ENCODE measurements around the gene LAD1.

The LAD1 gene

DNA sequence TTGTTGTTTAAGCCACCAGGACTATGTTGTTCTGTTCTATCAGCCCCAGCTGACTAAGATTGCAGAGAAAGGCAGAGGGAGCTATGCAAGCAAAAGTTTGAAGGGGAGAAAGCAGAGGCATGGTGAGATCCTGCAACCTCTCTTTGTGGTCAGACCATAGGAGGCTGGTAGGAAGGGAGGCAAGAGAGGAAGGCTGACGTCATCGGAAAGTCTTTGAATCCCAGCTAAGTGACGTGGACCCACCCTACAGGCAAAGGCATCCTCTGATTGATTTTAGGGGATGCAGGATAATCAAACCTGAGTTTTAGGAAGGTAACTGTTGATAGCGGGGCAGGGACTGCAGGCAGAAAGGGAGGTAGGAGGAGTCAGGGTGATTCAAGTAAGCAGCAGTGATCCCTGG lies 45.7 kb upstream of the LAD1 start:
- H3K9ac ChIP-seq (ENCODE audit: low read length): no peak overlapping the region
- H2AFZ ChIP-seq (ENCODE audit: low read length): no peak overlapping the region
- H3K27me3 ChIP-seq (ENCODE audit: insufficient read depth, low read length): no peaks in the 10 kb centered on the region
- H3K9me3 ChIP-seq (ENCODE audit: low read length): peaks cover 7% of the 10 kb centered on the region
- no peaks in the 10 kb centered on the region for H3F3A ChIP-seq (ENCODE audit: insufficient read depth, low read length)
- TF ChIP-seq EZH2 (IDR thresholded peaks at IDR 0.05; ENCODE audit: borderline replicate concordance, low read length) (no peak), CTCF (IDR thresholded peaks at IDR 0.05; ENCODE audit: low read length) (no peak)
- H3K79me2 ChIP-seq (ENCODE audit: insufficient read depth, low read length): no peaks in the 10 kb centered on the region
- no peaks in the 10 kb centered on the region; the same call in 1 of the 2 replicates for H3K36me3 ChIP-seq (ENCODE audit: insufficient read depth, low read length)
- no peaks in the 10 kb centered on the region for H4K20me1 ChIP-seq (ENCODE audit: insufficient read depth, low read length)
- no peak overlapping the region for H3K4me2 ChIP-seq (ENCODE audit: low read length)
- H3K4me3 ChIP-seq (ENCODE audit: low read depth, low read length, poor library complexity, severe bottlenecking): no peak overlapping the region
- peaks cover 8% of the 10 kb centered on the region for H3K4me1 ChIP-seq (ENCODE audit: insufficient read depth, low read length, severe bottlenecking)
- H3K9me2 ChIP-seq (ENCODE audit: low read depth, low read length): no peaks in the 10 kb centered on the region
- no peak overlapping the region for H3K27ac ChIP-seq (ENCODE audit: low read depth, low read length, poor library complexity, severe bottlenecking)

DNA sequence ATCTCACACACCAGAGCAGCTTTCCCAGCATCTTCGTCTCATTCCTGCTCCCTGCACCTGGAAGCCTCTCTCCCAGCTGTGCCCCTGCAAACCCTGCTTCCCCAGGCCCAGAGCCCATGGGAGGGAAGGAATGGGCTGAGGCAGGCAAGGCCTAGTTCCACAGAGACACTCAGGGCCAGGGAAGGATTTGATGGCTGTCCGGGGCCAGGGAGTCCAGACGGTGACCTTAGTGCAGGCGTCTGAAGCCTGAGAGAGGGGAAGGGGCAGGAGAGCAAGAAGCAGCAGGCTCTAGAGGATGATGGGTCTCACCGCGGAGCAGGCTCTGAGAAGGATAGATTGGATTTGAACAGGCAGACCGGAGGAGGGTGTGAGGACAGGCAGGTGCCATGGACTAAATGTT lies 44.6 kb upstream of the LAD1 start:
- TF ChIP-seq EZH2 (IDR thresholded peaks at IDR 0.05; ENCODE audit: borderline replicate concordance, low read length): no peak
- TF ChIP-seq CTCF (IDR thresholded peaks at IDR 0.05; ENCODE audit: low read length): no peak
- no peaks in the 10 kb centered on the region for H3F3A ChIP-seq (ENCODE audit: insufficient read depth, low read length)
- no peaks in the 10 kb centered on the region; the same call in 1 of the 2 replicates for H3K36me3 ChIP-seq (ENCODE audit: insufficient read depth, low read length)
- no peak overlapping the region for H3K27ac ChIP-seq (ENCODE audit: low read depth, low read length, poor library complexity, severe bottlenecking)
- H3K4me1 ChIP-seq (ENCODE audit: insufficient read depth, low read length, severe bottlenecking): peaks cover 6% of the 10 kb centered on the region
- H3K79me2 ChIP-seq (ENCODE audit: insufficient read depth, low read length): no peaks in the 10 kb centered on the region
- H2AFZ ChIP-seq (ENCODE audit: low read length): no peak overlapping the region
- no peak overlapping the region for H3K4me2 ChIP-seq (ENCODE audit: low read length)
- no peak overlapping the region for H3K9ac ChIP-seq (ENCODE audit: low read length)
- no peaks in the 10 kb centered on the region for H3K27me3 ChIP-seq (ENCODE audit: insufficient read depth, low read length)
- no peak overlapping the region for H3K4me3 ChIP-seq (ENCODE audit: low read depth, low read length, poor library complexity, severe bottlenecking)
- H3K9me3 ChIP-seq (ENCODE audit: low read length): peaks cover 7% of the 10 kb centered on the region
- no peaks in the 10 kb centered on the region for H3K9me2 ChIP-seq (ENCODE audit: low read depth, low read length)
- no peaks in the 10 kb centered on the region for H4K20me1 ChIP-seq (ENCODE audit: insufficient read depth, low read length)

DNA sequence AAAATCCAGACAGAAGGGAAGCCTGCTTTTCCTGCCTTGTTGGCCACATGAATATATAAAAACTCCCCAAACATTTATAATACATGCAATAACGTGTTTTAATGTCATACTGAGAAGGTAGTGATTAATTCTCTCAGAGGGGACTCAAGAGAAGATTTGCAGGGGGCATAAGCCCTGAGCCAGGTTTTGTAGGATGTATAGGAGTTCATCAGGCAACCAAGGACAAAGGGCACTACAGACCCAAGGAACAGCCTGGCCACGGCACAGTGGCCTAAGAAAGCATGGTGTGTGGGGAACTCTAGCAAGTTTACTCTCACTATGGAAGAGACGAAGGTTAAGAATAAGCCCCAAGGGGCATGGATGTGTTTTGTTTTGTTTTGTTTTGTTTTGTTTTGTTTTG lies 37.8 kb upstream of the LAD1 start:
- Histone ChIP-seq H4K20me1 (ENCODE audit: insufficient read depth, low read length) (no peaks in the 10 kb centered on the region), H3K9me2 (ENCODE audit: low read depth, low read length) (no peaks in the 10 kb centered on the region), H3K4me1 (ENCODE audit: insufficient read depth, low read length, severe bottlenecking) (no peaks in the 10 kb centered on the region), H3K36me3 (ENCODE audit: insufficient read depth, low read length) (no peaks in the 10 kb centered on the region; the same call in 1 of the 2 replicates), H3K27me3 (ENCODE audit: insufficient read depth, low read length) (no peaks in the 10 kb centered on the region), H3F3A (ENCODE audit: insufficient read depth, low read length) (no peaks in the 10 kb centered on the region), H3K4me2 (ENCODE audit: low read length) (no peak overlapping the region), H2AFZ (ENCODE audit: low read length) (no peak overlapping the region), H3K9me3 (ENCODE audit: low read length) (peaks cover 7% of the 10 kb centered on the region), H3K27ac (ENCODE audit: low read depth, low read length, poor library complexity, severe bottlenecking) (no peak overlapping the region), H3K4me3 (ENCODE audit: low read depth, low read length, poor library complexity, severe bottlenecking) (no peak overlapping the region), H3K9ac (ENCODE audit: low read length) (no peak overlapping the region), H3K79me2 (ENCODE audit: insufficient read depth, low read length) (no peaks in the 10 kb centered on the region)
- TF ChIP-seq EZH2 (IDR thresholded peaks at IDR 0.05; ENCODE audit: borderline replicate concordance, low read length): no peak
- TF ChIP-seq CTCF (IDR thresholded peaks at IDR 0.05; ENCODE audit: low read length): no peak

Data from OCI-LY1 (cell line).